Omental fat pad (tissue), 4 donors: ENCODE results near the gene IVNS1ABP. TPM values are rescaled to one million over a fixed set of nuclear protein-coding genes. Genes with fewer than 3 reads are reported as not detected.

Source experiments
- ATAC-seq: fragments of 150-250 bp; one replicate; pipeline ENCODE4 v1.9.1; 2016; ENCODE audit warnings: mild to moderate bottlenecking, moderate library complexity; ENCODE audit not compliant: low FRiP score
- DNase-seq: peaks from one replicate; pipeline ENCODE4 v3.0.0-alpha.2; 2019; ENCODE audit warnings: low spot score
- CTCF ChIP-seq, 3 donors: fragments of 450-650 bp; IDR thresholded peaks; one replicate each; pipeline ENCODE4 v1.5.1; 2016 to 2017; ENCODE audit warnings: antibody characterized with exemption in 3 of 3, mild to moderate bottlenecking in 3 of 3, moderate library complexity in 2 of 3
- total RNA-seq, 4 donors: library from RNA; depleted of rRNA; stranded (reverse); fragments of >200 nt; gene quantifications; one replicate each; pipeline ENCODE4 v1.1.0, GENCODE V29; 2016

Gene IVNS1ABP
- total RNA-seq, 4 donors from 2014 or later, result 68.5 to 152 (median 99.2) TPM

- no peak for TF ChIP-seq CTCF (IDR thresholded peaks at IDR 0.05)
- ATAC-seq, result no peak
- no peak for DNase-seq
These were observed 22.0 kb downstream of the IVNS1ABP start for GRCh38 chr1:185295091-185295490.

GRCh38 chr1:185293967-185294542 is 23.0 kb downstream of the IVNS1ABP start:
- DNase-seq (no peak), ATAC-seq (no peak)
- no peak for TF ChIP-seq CTCF (IDR thresholded peaks at IDR 0.05)

GRCh38 chr1:185292237-185292636 is 24.8 kb downstream of the IVNS1ABP start:
- ATAC-seq (no peak), DNase-seq (no peak)
- no peak for TF ChIP-seq CTCF (IDR thresholded peaks at IDR 0.05)

GRCh38 chr1:185291652-185292051 is 25.4 kb downstream of the IVNS1ABP start:
- no peak for TF ChIP-seq CTCF (IDR thresholded peaks at IDR 0.05)
- DNase-seq (no peak), ATAC-seq (no peak)

GRCh38 chr1:185291159-185291558 is 25.9 kb downstream of the IVNS1ABP start:
- no peak for TF ChIP-seq CTCF (IDR thresholded peaks at IDR 0.05)
- ATAC-seq, result no peak
- no peak for DNase-seq

GRCh38 chr1:185289880-185290279 is 27.2 kb downstream of the IVNS1ABP start:
- DNase-seq (no peak), ATAC-seq (no peak)
- no peak for TF ChIP-seq CTCF (IDR thresholded peaks at IDR 0.05)

GRCh38 chr1:185288435-185288834 is 28.6 kb downstream of the IVNS1ABP start:
- TF ChIP-seq CTCF (IDR thresholded peaks at IDR 0.05), result no peak
- ATAC-seq, result no peak
- DNase-seq, result no peak
